ENCODE data around the gene BACH2.
A peak's percentile ranks its signal among the peaks of the same experiment; 100 is the strongest.

Gene BACH2

GRCh38 chr6:89985751-89986493, 310.7 kb downstream of the BACH2 start:
- DNase-seq, result no peak
- TF ChIP-seq CTCF (IDR thresholded peaks at IDR 0.05), result no peak
- peaks cover 45% of the 10 kb centered on the region for H3K4me1 Mint-ChIP-seq
- no peaks in the 10 kb centered on the region for H3K36me3 Mint-ChIP-seq (ENCODE audit: low read depth)
- H3K27ac Mint-ChIP-seq, result peak overlapping the region; percentile 93
- peak overlapping the region; percentile 51 for H3K4me3 Mint-ChIP-seq
- peaks cover 6% of the 10 kb centered on the region for H3K27me3 Mint-ChIP-seq (ENCODE audit: low read depth, poor library complexity)
- H3K9me3 Mint-ChIP-seq, result no peaks in the 10 kb centered on the region

DNA sequence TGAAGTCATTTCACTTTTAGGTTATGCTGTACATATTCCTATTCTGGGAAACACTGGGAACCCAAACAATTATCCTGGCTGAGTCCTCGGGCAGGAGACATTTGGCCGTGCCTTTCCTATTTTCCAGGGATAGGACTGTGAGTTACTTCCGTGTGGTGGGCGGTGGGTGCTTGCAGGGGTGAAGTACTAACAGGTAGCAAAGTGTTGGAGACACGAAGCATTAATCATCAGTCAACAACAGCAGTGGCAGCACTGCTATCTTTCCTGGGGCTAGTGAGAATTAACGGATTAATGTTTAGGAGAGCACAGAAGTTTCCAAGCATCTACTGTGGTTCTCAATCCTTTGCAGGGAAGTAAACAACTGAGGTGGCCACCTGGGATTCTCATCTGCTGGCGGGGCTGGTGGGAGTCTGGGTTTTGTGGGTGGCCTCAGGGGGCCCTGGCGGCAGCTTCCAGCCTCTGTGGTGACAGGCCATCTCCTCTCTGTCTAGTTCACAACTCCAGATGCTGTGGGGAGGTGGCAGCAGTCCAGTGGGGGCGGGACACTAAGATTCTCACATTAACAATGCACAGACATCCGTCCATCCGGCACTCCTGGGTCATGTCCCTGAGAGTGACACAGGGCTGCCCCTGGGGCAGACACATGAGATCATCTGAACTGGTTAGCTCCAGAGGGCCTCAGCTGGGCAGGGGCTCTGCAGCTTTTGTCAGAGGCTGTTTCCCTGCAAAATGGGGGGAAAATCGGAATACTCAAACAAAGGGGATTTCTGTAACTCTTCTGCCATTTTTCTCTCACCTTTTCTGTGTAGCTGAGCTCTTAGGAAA, 311.5 kb downstream of the BACH2 start:
- Mint-ChIP-seq H3K36me3 (ENCODE audit: low read depth) (no peaks in the 10 kb centered on the region), H3K4me1 (peaks cover 45% of the 10 kb centered on the region), H3K27me3 (ENCODE audit: low read depth, poor library complexity) (peaks cover 3% of the 10 kb centered on the region), H3K9me3 (no peaks in the 10 kb centered on the region), H3K4me3 (peak overlapping the region; percentile 51), H3K27ac (peak overlapping the region; percentile 93)
- DNase-seq, result peak; percentile 38
- no peak for TF ChIP-seq CTCF (IDR thresholded peaks at IDR 0.05)

GRCh38 chr6:89980353-89980752, 316.3 kb downstream of the BACH2 start:
- H3K36me3 Mint-ChIP-seq (ENCODE audit: low read depth), result no peaks in the 10 kb centered on the region
- no peak overlapping the region for H3K27ac Mint-ChIP-seq
- TF ChIP-seq CTCF (IDR thresholded peaks at IDR 0.05), result no peak
- H3K9me3 Mint-ChIP-seq, result no peaks in the 10 kb centered on the region
- no peak overlapping the region for H3K4me3 Mint-ChIP-seq
- no peak for DNase-seq
- peaks cover 19% of the 10 kb centered on the region for H3K4me1 Mint-ChIP-seq
- H3K27me3 Mint-ChIP-seq (ENCODE audit: low read depth, poor library complexity), result peaks cover 3% of the 10 kb centered on the region

- Mint-ChIP-seq H3K4me1 (peaks cover 11% of the 10 kb centered on the region), H3K9me3 (no peaks in the 10 kb centered on the region), H3K27me3 (ENCODE audit: low read depth, poor library complexity) (peaks cover 3% of the 10 kb centered on the region), H3K4me3 (no peak overlapping the region), H3K27ac (no peak overlapping the region), H3K36me3 (ENCODE audit: low read depth) (no peaks in the 10 kb centered on the region)
- DNase-seq, result no peak
- no peak for TF ChIP-seq CTCF (IDR thresholded peaks at IDR 0.05)
Observed at GRCh38 chr6:89979481-89980119, 317.0 kb downstream of the BACH2 start.

DNA sequence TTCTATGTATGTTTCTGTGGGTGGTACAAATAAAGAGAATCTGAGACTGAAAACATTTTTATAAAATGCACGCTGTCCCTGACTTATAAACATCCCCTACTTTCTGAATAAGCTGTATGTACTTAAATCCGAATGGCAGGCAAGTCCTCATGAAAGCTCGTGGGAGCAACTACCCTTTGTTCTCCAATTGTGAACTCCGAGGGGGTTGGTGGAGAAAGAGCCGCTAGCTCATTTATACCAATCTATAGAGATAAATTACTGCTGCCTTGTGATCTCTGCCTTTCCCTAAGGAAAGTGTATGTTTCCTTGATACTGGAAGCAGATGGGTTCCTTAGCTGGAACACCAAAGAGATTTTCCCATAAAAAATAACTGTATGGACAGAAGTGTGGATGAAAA, 317.9 kb downstream of the BACH2 start:
- DNase-seq, result no peak
- no peaks in the 10 kb centered on the region for H3K9me3 Mint-ChIP-seq
- no peak overlapping the region for H3K27ac Mint-ChIP-seq
- no peaks in the 10 kb centered on the region for H3K36me3 Mint-ChIP-seq (ENCODE audit: low read depth)
- peaks cover 13% of the 10 kb centered on the region for H3K4me1 Mint-ChIP-seq
- H3K27me3 Mint-ChIP-seq (ENCODE audit: low read depth, poor library complexity), result peaks cover 3% of the 10 kb centered on the region
- TF ChIP-seq CTCF (IDR thresholded peaks at IDR 0.05), result no peak
- no peak overlapping the region for H3K4me3 Mint-ChIP-seq

Data from nephron progenitor cell (in vitro differentiated cells).